ENCODE data around the gene PARVA. TPM values are rescaled to one million over a fixed set of nuclear protein-coding genes. Genes with fewer than 3 reads are reported as not detected.

Gene PARVA
- total RNA-seq, 2 experiments from 2014 or later: 0.08 to 0.98 TPM

DNA sequence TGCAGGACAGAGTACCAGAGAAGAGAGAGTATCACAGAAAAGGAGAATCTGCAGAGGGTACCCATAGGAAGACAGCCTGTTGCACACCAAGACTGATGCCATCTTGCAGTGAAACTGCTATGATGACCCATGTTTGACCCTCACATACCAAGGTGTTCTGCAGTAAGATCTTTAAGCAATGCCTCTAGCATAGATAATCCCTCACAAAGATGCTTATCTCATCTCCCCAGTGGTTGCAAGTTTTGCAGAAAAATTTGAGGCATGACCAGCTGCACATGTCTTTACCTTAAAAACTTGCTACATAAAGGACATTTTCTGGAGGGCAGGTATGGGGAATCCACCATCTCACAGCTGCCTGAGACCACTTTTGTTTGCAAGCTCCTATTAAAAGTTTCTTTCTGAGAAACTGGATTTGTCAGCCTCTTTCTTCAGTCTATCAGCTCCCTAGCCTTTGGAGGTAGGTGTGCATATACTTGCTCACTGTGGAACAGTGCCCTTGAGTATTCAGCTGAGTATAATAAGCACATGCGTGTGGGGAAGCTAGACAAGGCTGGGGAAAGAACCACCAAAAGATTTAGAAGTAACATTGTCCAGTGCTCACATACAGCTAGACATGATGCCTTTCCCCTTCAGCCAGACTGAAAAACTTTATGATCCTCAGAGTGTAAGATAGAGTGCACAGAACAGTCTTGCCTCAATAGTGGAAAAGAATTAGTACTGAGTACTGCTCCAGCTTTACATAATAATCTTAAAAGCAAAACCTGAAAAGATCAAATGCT, 196.5 kb downstream of the PARVA start:
- no peaks in the 10 kb centered on the region for H3K4me1 Mint-ChIP-seq (ENCODE audit: low read depth)
- Histone ChIP-seq H3K9me3 (ENCODE audit: control insufficient read depth in 1 of 2, insufficient read depth in 1 of 2, low read length in 2 of 2) (no peaks in the 10 kb centered on the region), H3K27ac (ENCODE audit: low read depth in 1 of 2, low read length in 2 of 2) (no peak overlapping the region), H3K36me3 (ENCODE audit: insufficient read depth, low read length) (no peaks in the 10 kb centered on the region), H3K27me3 (ENCODE audit: control insufficient read depth in 1 of 2, insufficient read depth in 2 of 2, low read length in 2 of 2) (peaks cover 3% of the 10 kb centered on the region in 2 experiments), H3K4me3 (ENCODE audit: low read length) (no peak overlapping the region), H3K4me1 (ENCODE audit: insufficient read depth, low read length) (no peaks in the 10 kb centered on the region)
- CTCF ChIA-PET: no interaction called here
- peaks cover 2% of the 10 kb centered on the region for H3K9me3 Mint-ChIP-seq
- H3K27ac Mint-ChIP-seq: no peak overlapping the region
- no peak for DNase-seq
- no peaks in the 10 kb centered on the region for H3K36me3 Mint-ChIP-seq (ENCODE audit: low read depth)
- POLR2A ChIA-PET: no interaction called here
- intact Hi-C loops (cut with DNase I, micrococcal nuclease): no loop called here
- H3K4me3 Mint-ChIP-seq: no peak overlapping the region
- ATAC-seq (ENCODE audit: poor library complexity): no peak
- H3K27me3 Mint-ChIP-seq: peaks cover 34% of the 10 kb centered on the region
- TF ChIP-seq, protein P1, sequence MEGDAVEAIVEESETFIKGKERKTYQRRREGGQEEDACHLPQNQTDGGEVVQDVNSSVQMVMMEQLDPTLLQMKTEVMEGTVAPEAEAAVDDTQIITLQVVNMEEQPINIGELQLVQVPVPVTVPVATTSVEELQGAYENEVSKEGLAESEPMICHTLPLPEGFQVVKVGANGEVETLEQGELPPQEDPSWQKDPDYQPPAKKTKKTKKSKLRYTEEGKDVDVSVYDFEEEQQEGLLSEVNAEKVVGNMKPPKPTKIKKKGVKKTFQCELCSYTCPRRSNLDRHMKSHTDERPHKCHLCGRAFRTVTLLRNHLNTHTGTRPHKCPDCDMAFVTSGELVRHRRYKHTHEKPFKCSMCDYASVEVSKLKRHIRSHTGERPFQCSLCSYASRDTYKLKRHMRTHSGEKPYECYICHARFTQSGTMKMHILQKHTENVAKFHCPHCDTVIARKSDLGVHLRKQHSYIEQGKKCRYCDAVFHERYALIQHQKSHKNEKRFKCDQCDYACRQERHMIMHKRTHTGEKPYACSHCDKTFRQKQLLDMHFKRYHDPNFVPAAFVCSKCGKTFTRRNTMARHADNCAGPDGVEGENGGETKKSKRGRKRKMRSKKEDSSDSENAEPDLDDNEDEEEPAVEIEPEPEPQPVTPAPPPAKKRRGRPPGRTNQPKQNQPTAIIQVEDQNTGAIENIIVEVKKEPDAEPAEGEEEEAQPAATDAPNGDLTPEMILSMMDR (IDR thresholded peaks at IDR 0.05): no peak

DNA sequence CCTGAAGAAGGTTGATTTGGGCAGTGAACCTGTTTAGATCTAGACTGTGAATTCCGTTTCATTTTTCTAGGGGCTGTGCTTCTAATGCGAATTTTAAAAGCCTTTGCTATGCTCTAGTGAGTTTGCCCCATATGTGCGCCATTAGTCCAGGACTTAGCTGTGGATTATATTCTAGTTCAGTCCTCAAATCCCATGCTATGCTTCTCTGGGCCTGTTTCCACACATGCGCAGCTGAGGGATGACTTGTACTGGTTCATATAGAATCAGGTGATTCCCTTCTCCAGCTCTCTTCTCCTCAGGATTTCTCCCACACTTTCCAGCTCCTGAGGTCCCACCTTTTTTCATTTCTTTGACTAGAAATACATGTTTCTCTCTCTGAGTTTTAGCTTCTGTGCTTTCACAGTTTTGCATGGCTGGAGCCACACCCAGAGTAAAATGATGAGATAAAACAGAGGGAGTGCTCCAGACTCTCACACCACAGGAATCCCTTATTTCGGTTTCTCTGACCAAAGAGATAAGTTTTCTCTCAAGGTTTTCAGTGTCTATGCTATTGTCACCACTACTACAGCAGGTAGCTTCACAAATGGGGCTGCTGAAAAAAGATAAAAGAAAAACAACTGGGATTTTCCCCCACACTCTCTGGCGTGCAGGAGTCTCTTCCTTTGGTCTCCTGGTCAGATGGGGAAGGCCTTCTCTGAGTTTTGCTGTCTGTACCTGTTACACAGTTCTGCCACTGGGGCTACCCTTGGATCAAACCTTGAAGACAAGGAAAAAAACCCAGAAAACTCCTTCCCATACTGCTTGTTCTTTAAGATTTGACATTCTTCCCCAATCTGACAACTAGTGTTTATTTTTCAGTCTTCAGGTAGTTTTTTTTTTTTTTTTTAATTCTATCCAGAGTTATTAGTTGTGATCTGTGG, 200.6 kb downstream of the PARVA start:
- peaks cover 33% of the 10 kb centered on the region for H3K27me3 Mint-ChIP-seq
- no peak overlapping the region for H3K4me3 ChIP-seq (ENCODE audit: low read length)
- H3K27ac Mint-ChIP-seq: no peak overlapping the region
- H3K27me3 ChIP-seq (ENCODE audit: control insufficient read depth in 1 of 2, insufficient read depth in 2 of 2, low read length in 2 of 2): peaks cover 0 to 4% of the 10 kb centered on the region in 2 experiments
- ChIA-PET POLR2A (no interaction called here), CTCF (no interaction called here)
- no peaks in the 10 kb centered on the region for H3K4me1 Mint-ChIP-seq (ENCODE audit: low read depth)
- ATAC-seq (ENCODE audit: poor library complexity) (no peak), DNase-seq (no peak)
- H3K36me3 Mint-ChIP-seq (ENCODE audit: low read depth): no peaks in the 10 kb centered on the region
- H3K4me1 ChIP-seq (ENCODE audit: insufficient read depth, low read length): no peaks in the 10 kb centered on the region
- H3K36me3 ChIP-seq (ENCODE audit: insufficient read depth, low read length): no peaks in the 10 kb centered on the region
- H3K9me3 ChIP-seq (ENCODE audit: control insufficient read depth in 1 of 2, insufficient read depth in 1 of 2, low read length in 2 of 2): no peaks in the 10 kb centered on the region
- TF ChIP-seq, protein P1 (IDR thresholded peaks at IDR 0.05): no peak
- H3K27ac ChIP-seq (ENCODE audit: low read depth in 1 of 2, low read length in 2 of 2): no peak overlapping the region
- H3K4me3 Mint-ChIP-seq: no peak overlapping the region
- peaks cover 2% of the 10 kb centered on the region for H3K9me3 Mint-ChIP-seq
- intact Hi-C loops (cut with DNase I, micrococcal nuclease): no loop called here

DNA sequence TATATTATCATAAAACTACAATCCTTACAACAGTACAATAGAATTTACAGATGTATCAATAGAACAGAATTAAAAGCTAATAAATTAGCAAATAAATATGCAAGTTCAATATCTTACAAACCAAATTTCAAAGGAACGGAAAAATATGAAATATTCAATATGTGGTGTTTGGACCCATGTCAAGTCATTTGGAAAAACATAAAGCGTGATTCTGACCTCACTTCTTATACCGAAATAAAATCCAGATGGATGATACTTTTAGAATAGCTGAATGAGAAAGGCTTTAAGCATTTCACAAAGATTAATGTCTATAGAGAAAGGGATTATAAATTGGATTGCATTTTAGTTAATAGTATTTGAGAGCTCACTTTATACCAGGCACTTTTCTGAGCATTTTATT, 204.0 kb downstream of the PARVA start:
- Mint-ChIP-seq H3K27ac (no peak overlapping the region), H3K4me1 (ENCODE audit: low read depth) (no peaks in the 10 kb centered on the region), H3K27me3 (peaks cover 26% of the 10 kb centered on the region), H3K9me3 (no peaks in the 10 kb centered on the region), H3K4me3 (no peak overlapping the region), H3K36me3 (ENCODE audit: low read depth) (no peaks in the 10 kb centered on the region)
- ATAC-seq (ENCODE audit: poor library complexity) (no peak), DNase-seq (no peak)
- Histone ChIP-seq H3K36me3 (ENCODE audit: insufficient read depth, low read length) (no peaks in the 10 kb centered on the region), H3K4me1 (ENCODE audit: insufficient read depth, low read length) (no peaks in the 10 kb centered on the region), H3K27me3 (ENCODE audit: control insufficient read depth in 1 of 2, insufficient read depth in 2 of 2, low read length in 2 of 2) (peaks cover 0 to 4% of the 10 kb centered on the region in 2 experiments), H3K9me3 (ENCODE audit: control insufficient read depth in 1 of 2, insufficient read depth in 1 of 2, low read length in 2 of 2) (no peaks in the 10 kb centered on the region), H3K4me3 (ENCODE audit: low read length) (no peak overlapping the region), H3K27ac (ENCODE audit: low read depth in 1 of 2, low read length in 2 of 2) (no peak overlapping the region)
- intact Hi-C loops (cut with DNase I, micrococcal nuclease): no loop called here
- POLR2A ChIA-PET: no interaction called here
- TF ChIP-seq, protein P1 (IDR thresholded peaks at IDR 0.05): no peak
- CTCF ChIA-PET: interaction anchor here (0.8 kb wide), 1 partner anchor 17 kb away, joined by 3 read pairs; no protein-coding TSS in a partner anchor

Data from CD4-positive, alpha-beta T cell (primary cell).